Hematopoietic multipotent progenitor cell (in vitro differentiated cells): ENCODE measurements around the gene STK38. TPM values are rescaled to one million over a fixed set of nuclear protein-coding genes. Genes with fewer than 3 reads are reported as not detected.
A peak's percentile ranks its signal among the peaks of the same experiment; 100 is the strongest.

ENCODE experiments used
- DNase-seq, 3 donors: peaks; one replicate each; pipeline ENCODE4 v3.0.0-alpha.2; 2011 to 2015; ENCODE audit warnings: low read depth in 2 of 3, low spot score in 2 of 3
- total RNA-seq: library from RNA; depleted of rRNA; stranded (reverse); fragments of >200 nt; gene quantifications from one replicate; pipeline ENCODE4 v1.2.3, GENCODE V29; 2012

STK38 gene
- total RNA-seq, 1 donor, result 13.5 TPM

DNA sequence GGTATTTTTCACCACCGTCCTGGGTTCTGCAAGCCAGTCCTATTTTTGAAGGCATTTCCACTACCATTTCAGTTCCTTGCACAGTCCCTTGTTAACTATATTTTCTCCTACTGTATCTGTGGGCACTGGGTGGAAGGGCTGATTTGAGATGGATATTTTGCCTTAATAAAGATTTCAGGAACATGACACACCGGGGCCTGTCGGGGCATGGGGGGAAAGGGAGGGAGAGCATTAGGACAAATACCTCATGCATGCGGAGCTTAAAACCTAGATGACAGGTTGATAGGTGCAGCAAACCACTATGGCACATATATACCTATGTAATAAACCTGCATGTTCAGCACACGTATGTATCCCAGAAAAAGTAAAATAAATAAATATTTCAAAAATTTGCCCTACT lies 22.4 kb downstream of the STK38 start:
- DNase-seq, result no peak

DNA sequence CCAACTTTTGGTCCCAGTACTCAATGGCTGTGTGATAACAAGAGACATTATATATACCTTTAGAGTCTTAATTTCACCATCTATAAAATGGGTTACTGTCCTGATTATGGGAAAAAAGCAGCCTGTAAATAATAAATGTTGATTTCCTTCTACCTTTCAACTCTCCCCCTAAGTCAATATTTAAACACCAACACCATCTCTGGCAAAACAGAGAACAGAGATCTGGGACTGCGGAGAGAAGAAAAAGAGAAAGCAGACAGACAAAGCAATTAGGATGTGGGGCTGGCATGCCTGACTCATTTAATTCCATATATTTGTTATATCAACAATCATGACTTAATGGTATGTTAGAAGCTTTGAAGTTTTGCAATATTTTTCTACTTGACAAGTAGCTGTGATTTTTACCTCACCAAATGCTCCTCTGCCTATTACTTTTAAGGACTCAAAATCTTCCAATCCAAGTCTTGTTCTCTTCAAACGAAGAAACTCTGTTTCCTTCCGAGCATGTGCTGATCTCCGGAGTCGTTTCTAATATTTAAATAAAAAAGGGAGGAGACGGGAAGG lies 23.3 kb downstream of the STK38 start:
- no peak for DNase-seq

DNA sequence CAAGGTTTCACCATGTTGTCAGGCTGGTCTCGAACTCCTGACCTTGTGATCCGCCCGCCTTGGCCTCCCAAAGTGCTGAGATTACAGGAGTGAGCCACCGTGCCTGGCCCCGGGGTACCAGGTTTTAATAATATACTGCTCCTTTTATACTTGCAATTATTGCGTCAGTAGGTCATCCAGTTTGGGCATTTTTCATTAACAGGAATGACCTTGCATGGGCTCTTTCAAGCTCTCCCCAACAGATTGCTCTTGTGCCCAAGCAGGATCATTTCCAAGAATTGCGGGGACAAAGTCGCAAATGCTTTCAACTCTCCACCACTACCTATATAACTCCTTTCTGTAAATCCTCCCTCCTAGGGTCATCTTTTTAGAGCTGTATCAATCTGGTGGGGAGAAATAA lies 23.8 kb downstream of the STK38 start:
- DNase-seq, result no peak

DNA sequence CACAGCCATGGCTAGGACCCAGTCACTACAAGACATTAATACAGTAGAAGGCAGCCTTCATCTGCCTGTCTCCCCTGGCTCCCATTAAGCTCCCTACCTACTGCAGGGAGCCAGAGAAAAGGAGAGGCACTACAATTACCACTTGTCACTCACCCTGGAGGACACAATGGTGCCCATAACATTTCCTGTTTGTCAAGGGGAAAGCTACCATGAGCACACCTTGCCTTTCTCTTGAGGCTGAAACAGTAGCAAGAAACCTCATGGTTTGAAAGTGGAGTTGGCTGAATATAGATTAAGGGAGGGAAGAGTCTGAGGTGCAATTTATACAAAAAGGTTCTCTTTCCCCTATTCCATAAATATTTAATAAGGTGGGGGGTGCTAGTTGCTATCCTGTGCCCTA lies 27.9 kb downstream of the STK38 start:
- no peak for DNase-seq

DNA sequence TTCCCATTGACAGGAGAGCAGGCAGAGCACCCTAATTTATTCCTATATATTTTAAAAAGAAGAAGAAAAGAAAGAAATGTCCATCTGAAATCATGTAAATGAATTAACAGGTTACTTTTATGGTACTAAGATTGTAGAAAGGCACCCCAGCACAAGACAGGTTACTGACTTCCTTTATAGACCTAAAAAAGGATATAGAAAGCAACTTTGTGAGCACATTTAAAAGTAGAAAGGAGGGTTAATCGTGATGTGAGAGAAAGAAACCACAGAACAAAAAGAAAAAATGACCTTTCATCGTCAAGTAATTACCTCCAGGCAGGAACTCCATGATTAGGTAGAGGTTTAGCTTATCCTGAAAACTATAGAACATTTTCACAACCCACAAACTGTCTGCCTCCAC lies 29.9 kb downstream of the STK38 start:
- DNase-seq, result no peak

DNA sequence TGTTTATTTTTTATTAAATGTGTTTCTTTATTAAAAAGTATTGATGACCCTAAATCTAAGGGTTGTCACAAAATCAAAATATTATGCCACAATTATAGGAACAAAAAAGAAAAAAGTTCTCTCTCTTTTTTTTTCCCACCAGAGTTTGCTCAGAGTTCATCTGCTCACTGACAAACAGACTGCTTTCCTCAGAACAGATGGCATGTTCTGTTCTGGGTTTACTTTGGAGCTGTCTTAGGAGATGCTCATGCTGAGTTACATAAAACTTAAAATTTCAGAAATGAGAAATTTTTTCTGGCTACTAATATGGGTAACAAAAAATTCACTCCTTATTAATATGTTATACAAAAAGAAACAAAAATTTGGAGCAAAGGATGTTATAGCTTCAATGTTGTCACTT lies 30.3 kb downstream of the STK38 start:
- no peak for DNase-seq

DNA sequence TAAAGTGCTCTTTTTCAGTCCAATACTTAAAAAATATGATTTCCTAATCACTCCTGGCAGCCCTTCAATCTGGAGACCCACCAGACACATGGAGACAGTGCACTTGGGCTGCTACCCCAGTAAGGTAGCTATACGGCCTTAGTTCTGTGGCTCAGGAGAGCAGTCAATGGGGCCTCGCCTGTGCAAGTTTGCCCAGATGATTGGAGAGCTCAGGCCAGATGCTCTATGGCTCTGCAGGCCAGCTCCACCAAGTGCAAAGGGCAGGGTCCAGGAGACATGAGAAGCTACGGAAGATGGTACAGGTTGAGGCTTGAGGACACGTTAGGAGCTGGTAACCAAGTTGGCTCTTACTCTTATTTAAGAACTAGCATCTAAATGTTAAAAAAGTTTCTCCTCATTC lies 30.7 kb downstream of the STK38 start:
- DNase-seq, result no peak

DNA sequence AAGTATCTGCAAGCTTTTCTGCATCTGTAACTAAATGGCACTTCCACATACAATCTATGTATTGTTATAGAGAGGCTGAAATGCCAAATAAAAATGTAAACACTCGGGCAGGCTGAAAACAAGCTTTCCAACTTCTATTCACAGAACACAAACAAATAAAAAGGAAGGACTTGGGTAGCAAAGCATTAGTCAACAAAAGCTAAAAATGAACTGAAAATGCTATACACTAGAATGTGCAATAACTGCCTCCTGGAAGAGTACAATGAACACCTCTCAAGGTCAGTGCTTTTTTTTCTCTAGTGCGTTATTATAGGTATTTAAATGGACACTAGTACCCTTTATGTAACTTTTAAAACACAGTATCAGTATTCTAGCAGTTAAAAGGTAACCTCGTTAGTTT lies 31.4 kb downstream of the STK38 start:
- no peak for DNase-seq

DNA sequence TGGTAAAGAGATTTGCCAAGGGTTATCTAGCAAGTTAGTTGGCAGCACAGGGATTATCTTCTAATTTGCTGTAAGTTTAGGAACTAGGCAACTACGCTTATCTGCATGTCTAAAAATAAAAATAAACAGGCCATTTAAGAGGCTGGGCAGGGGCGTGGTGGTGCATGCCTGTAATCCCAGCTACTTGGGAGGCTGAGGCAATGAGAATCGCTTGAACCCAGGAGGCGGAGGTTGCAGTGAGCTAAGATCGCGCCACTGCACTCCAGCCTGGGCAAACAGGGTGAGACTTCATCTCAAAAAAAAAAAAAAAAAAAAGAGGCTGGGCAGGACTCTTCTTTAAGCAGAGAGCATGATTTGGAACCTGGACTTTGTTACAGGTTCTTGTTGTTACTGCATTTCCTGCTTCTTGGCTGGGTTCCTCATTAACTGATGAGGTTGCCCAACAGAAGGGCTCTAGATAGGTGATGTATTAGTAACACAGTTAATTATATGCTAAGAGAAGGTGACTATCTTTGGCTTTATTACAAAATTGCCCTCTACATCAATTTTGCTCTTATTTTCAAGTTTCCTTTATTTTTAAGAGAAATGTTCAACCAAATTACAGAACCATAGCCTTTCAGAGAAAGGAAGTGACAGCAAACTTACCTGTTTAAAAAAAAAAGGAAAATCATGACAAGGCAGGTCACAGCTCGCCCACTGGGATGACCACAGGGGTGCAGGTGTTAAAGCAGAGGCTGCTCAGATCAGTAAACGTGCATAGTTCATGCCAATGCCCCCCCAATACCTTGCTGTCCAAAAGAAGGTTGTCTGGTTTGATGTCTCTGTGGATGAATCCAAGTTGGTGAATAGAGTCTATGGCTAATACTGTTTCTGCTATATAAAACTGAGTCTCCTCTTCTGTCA lies 32.5 kb downstream of the STK38 start:
- DNase-seq, result no peak

DNA sequence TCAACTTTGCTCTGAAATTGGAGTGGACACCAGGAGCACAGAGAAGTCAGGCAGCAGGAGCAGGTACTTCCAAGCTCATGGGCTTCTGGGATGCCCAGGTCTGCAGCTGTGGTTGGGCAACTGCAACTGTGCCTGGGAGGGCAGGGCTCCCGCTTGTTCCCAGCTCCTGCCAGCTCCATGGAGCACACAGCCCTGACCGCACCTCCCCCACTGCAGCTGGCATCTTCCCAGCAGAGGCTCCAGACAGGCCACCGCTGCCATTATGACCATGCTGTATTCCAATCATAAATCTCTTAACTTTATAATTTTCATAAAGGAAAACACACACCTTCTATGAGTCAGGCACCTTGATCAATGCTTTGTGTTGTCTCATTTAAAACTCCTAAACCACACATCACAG lies 36.9 kb downstream of the STK38 start:
- no peak for DNase-seq

DNA sequence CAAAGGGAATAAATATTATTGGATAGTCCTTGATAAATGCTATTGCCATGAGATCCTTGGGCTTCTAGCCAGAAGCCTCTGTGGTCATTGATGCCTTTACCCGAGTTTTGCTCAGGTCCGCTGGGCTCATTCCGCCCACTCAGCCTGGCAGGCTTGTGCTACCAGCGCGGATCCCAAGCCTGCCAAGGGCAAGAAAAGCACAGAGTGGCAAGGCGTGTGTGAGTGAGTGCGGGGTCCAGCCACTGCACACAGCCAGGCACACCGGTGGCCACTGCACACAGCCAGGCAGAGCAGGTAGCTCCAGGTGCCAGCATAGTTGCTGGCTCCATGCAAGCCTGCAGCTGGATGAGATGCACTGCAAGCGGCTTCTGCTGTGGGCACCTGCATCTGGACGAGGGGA lies 38.7 kb downstream of the STK38 start:
- DNase-seq, result no peak

DNA sequence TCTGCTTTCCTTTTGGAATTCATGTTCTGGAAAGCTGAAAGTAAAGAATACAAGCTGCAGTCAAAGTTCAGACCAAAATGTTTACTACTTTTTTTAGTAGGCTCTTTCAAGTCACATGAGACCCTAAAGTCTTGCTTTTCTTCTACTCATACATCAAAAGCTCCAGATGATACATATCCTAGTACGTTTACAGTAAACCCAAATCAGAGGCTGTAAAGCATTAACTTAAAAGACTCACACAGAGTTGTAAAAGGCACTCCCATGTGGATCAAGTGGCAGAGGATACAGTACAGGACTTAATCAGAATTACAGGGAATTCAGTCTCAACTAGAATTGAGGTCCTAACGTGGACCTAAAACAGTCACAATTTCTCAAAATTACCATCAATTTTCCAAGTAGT lies 40.7 kb downstream of the STK38 start:
- no peak for DNase-seq

DNA sequence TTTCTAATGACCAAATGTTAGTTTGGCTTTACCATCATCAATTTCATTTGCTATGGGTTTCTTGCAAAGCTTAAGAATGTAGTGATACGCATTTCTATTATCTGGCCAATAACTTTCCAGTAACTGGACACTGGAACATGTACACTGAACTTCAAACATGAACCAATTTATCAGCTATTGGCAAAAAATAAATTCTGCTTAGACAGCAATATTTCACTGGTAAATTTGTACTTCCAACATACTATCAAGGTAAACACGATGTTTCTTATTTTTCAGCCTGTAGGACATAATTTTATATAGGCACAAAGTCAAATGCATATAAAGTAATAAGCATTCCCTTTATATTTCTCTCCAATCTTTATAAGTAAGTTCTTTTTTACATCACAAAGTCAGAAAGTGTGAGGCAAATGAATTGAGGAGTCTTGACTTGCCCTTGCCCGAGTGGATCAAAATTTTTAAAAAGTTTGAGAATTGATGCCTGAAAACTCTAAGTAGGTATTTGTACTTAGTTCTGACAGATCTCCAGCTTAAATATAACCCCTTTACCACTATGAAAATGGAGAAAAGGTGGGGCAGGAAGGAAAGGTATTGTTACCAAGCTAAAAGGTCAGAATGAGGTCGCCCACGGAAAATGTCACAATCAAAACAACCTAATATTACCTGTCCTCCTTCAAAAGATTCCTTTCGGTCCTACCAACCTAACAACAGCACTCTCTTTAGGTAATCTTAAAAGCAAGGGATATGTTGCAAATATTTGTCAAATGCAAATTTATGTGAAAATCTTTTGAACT lies 41.3 kb downstream of the STK38 start:
- no peak for DNase-seq

DNA sequence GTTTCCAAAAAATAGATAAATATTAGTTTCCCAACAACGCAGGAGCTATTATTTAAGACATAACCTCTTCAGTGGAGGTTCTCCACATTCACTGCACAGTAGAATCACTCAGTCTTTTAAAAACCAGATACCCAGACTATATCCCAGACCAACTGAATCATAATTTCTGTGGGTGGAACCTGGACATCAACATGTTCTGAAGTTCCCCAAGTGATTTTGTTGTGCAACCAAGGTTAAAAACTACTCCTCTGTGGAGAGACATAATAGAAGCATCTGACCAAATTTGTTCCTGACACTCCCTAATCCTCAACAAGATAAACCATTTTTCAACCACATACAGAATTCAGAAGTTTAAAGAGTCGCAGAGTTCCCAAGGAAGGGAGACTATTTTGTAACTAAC lies 42.3 kb downstream of the STK38 start:
- no peak for DNase-seq

DNA sequence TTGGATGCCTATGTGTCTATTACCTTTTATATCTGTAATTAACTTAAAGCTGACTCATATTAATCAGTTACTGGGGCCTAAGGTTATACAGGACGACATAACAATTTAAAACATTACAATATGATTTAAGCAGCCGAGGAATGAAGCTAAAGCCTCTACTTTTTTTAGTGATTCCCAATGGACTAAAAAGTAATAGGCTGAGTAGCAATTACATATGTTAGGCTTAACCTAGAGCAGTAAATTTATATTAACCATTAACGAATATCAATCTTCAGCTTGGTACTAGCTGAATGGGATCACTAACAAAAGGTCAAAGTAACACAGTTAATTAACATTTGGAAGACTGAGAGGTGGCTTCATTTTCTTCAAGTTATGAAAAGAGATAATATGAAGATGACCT lies 43.1 kb downstream of the STK38 start:
- no peak for DNase-seq

DNA sequence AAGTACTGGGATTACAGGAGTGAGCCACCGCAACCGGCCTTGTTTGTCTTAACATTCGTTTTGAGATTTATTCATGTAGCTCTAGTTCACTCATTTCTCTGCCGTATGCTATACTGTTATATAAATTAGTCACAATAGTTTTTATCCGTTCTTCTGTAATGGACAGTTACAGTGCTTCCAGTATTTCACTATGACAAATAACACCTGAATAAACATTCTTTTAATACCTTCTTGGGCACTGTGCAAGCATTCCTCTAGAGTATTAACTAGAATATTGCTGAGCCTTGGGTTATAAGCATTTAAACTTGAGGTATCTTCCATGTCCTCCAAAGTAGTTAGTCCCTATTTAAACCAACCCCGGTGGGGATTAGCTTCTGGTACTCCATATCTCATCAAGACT lies 45.6 kb downstream of the STK38 start:
- DNase-seq, result no peak

DNA sequence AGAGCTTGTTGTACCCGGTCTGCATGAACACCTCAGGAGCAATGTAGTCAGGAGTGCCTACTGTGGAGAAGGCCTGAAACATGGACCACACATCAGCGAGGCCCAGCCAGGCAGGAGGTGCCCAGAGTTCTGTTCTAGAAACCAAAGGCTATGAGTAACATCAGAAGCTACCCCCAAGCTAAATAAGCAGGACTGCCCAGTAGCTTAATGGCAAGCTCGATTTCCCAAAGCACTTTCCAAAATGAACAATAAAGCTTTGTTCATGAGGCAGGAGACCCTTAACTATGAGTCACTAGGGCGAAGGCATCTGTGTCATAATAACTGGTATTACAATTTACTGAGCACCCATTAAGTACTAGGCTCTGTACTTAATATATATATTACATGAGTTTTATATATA lies 47.4 kb downstream of the STK38 start:
- DNase-seq, result no peak

DNA sequence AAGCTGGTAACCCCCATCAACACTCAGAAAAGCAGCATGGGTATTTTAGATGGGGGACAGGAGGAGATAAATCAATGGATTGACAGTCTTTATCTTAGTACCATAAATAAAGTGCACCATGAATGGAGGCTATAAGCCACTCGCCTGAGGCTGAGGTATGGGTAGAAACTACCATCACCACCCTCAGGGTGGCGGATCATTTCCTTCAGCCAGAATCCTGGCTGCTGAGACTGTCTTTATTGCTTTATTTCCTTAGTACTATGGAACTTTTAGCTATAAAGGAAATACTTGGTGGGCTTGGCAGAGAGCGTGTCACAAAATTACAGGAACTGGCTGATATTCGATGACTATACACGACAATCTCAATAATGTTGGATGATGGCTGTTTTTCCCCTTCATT lies 52.2 kb downstream of the STK38 start:
- no peak for DNase-seq

DNA sequence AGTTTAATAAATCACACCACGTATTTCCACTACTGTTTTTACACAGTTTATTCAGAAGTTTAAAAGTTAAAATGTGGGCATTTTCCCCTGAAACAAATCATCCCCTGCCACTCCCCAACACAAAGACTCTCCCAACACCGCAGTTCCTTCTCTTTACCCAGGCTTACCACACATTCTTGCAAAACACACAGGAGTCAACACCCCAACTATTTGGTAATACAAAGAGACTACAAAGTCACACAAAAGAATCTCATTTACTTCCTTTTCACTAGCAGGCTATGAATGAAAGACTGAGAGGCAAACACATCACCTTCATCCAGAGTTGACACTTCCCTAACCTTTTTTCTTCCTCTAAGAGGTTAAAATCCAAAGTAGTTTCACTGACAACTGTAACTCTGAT lies 53.4 kb downstream of the STK38 start:
- peak in 1 of 3 donors; percentile 9 for DNase-seq

DNA sequence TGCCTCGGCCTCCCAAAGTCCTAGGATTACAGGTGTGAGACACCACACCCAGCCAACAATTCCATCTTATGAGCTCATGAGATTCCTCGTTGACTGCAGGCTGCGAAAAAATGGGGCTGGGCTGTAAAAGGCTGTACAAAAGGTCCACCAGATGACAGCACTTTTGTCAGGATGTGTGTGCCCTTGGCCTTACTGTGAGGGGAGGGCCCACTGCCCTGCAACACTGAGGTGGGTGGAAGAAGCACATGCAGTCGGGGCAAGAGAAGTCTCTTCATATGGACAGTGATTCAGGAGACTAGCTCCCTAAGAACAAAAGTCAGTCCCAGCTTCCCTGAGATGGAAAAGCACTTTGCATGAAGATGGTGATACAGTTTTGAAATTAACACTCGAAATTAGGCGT lies 54.0 kb downstream of the STK38 start:
- no peak for DNase-seq

DNA sequence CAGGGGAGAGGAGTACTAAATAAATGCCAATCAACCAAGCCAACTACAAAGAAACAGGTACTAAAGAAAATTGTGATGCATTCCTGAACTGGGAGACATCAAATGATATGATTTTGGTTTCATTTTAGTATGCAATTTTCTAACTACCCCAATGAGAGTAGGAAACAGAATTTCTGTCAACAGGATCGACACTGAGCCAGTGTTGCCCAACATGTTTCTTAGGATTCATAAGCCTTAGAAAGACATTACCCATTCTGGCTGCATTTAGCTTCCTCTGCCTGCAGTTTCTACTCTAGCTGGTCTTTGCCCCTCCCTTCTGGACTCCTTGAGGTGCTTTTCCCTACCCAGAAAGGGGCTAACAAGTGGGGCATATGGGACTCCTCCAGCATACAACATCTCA lies 54.7 kb downstream of the STK38 start:
- no peak for DNase-seq

DNA sequence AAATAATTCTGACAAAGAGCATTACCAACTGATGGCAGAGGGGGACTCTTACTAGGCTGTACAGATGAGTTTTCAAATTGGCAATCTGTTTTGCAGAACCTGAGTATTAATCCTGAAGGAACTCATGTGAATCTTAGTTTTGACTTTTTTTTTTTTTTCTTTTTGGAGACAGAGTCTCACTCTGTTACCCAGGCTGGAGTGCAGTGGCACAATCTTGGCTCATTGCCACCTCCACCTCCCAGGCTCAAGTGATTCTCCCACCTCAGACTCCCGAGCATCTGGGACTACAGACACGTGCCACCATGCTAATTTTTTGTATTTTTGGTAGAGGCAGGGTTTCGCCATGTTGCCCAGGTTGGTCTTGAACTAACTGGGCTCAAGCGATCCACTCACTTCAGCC lies 55.2 kb downstream of the STK38 start:
- no peak for DNase-seq
